IPS-11a (cell line): Measurements from ENCODE around the gene ARID5B.
"Not testable (repeated sequence)": the region's sequence is repeated elsewhere in the genome, so short reads cannot be mapped to it uniquely, and the experiment has no call there.

Source experiments
- H3K4me3 ChIP-seq: one replicate; pipeline ENCODE4 v1.5.1; 2013; ENCODE audit warnings: low read depth, low read length, control low read depth

The ARID5B gene

DNA sequence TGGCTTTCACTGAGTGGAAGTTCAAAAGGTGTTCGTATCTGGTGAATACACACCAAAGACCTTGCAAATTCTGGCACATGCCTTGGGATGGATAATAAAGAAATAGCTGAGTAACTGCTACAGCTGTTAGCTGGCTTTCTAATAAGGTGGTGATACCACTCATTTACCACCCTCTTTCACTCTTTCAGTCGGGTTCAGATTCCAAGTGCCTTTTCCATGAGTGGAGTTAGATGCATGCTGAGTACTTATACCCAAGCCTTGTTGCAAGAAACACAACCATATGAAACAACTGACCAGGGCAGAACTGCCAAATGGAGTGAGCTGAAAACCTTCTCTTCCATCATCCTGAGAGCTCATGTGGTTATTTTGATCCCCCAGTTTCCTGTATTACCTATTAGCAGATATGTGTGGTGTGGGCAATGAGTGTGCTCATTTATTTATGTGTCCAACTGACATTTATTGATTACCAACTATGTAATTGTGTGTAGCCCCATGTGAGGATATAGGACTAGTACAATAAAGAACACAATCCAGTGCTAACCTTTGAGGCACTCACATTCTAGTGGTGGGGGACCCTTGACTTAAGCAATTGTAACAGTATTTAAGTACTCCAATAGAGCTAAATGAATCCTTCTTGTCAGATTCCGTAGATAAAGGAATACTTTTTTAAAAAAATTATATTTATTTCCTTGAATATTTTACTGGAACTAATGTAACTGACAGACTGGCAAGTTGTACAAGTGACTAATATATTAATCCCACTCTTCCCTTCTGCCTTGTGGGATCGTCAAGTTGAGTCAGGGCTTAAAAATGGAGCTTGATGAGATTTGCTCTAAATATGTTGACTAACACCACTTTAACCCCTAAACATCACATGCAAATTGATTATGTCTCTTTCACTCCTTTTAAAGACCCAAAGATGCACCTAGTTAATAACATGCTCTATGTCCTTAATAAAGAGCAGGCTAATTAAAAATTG is 124.7 kb downstream of the ARID5B start:
- no peak overlapping the region for H3K4me3 ChIP-seq

DNA sequence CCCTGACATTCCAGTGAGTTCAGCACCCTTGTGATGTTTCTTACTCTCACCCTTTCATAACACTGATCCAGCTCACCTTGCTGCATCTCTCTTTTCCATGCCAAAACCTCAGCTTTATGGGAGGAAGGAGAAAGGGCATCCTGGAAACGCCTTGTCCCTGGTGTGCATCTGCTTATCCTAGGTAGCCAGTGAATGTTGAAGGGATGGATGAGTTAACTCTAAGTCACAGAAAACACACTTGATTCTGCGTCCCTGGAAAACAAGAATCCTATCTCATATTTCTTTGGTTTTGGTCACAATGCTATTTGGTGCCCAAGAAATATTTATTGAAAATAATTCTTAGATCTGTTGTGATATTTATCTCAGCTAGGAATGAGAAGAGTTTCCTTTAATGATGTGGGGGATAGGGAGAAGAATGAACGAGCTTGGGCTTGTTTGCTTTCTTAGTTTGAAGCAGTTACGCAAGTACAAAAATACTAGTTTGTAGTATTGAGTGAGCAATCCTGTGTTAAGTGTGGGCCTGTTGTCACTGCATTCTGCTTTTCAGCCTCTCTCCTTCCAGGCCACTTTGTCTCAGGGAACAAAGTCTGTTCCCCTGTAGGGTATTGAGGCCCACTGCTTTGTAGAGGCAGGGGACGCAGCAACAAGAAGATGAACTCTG is 126.5 kb downstream of the ARID5B start:
- H3K4me3 ChIP-seq: no peak overlapping the region

DNA sequence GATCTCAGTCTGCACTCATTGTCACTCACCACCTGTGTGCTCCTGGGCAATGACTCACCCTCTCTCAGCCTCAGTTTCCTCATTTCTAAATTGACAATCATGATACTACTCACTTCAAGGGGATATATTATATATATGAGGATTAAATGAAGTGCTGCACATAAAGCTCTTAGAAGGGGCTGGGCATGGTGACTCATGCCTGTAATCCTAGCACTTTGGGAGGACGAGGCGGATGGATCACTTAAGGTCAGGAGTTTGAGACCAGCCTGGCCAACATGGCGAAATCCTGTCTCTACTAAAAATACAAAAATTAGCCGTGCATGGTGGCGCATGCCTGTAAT is 127.0 kb downstream of the ARID5B start:
- H3K4me3 ChIP-seq: not testable (repeated sequence)

GRCh38 chr10:62029401-62029800 is 127.9 kb downstream of the ARID5B start:
- no peak overlapping the region for H3K4me3 ChIP-seq

- H3K4me3 ChIP-seq: no peak overlapping the region
Measured at GRCh38 chr10:62031507-62031906, 130.0 kb downstream of the ARID5B start.

DNA sequence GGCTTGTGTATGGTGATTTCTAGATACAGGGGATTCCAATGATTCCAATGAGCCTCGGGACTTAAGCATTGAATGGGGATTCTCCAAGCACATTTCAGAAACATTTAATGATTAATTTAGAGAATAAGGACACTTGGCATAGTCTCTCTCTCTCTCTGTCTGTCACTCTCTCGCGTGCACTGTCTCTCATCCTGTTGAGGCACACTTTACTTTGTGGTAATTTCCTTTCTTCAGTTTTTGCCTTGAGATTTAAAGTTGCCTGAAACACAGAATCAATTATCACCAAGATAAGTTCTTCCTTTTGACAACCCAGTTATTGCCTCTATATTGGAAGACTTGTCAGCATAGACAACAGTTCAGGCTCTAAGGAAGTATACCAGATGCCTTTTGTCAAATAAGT is 131.6 kb downstream of the ARID5B start:
- H3K4me3 ChIP-seq: no peak overlapping the region

GRCh38 chr10:62034096-62034640 is 132.7 kb downstream of the ARID5B start:
- no peak overlapping the region for H3K4me3 ChIP-seq

DNA sequence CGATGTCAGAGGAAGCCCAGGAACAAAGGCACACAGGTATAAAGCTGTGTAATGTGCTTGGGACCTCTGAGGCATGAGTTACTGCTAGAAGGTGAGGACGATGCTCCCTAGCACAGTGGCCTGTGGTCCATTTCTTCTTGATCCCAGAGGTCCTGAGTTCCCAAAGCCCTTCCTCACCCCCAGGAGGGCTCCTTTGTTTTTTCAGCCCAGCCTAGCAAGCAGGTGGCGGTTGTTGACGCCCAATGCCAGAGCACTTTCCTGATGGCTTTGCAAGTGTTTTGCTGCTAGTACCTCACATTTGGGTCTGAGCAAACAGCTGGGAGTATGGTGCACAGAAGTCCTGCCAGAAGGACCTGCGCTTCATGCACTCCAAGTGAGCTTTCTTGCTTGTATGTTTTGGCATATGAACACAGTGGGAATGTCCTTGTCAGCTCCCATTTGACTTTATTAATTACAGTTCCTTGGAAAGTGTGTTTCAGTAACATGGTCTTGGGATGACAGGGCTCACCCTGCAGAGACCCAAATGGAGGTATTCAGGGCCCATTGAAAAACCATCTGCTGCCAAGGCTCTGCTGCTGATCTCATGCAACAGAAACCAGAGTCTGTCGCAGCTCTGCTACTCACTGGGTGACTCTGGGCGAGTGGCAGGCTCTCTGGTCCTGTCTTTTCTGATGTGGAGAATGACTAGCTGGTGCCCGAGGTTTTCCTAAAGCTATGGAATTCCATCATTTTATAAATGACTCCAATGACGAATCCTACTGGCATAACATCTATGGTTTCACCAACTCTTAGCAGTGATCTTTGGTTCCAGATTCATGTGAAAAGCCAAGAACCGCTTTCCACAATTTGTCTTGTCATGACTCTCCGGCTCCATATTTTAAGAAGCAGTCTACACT is 134.9 kb downstream of the ARID5B start:
- H3K4me3 ChIP-seq: no peak overlapping the region

DNA sequence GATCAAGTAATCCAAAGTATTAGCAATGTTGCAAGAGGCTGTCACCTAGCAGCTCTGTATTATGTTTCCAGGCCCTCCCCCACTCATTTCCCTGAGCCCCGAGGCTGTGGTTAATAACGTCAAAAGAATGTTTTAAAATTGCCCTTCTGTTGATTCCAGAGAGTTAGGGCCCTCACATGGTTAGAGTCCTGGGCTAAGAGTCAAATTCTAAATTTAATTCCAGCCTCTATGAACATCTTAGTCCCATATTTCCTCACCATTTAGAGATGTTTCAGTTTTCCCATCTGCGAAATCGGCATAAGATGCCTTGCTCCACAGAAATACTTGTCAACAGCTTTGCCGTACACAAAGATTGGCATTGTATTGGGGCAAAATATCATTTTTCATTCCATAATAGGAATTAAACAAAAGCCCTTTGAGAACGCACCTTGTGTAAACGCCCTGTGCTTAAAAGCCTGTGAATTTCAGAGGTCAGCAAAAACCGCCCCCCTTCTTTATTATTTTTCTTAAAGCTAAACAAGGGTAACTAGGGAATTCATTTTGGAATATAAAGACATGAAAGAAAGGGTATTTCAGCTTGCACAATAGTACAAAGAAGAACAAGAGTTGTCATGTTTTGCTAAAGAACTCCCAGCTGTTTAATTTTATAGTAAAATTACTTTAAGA is 135.8 kb downstream of the ARID5B start:
- no peak overlapping the region for H3K4me3 ChIP-seq

GRCh38 chr10:62037890-62038608 is 136.6 kb downstream of the ARID5B start:
- H3K4me3 ChIP-seq: no peak overlapping the region

DNA sequence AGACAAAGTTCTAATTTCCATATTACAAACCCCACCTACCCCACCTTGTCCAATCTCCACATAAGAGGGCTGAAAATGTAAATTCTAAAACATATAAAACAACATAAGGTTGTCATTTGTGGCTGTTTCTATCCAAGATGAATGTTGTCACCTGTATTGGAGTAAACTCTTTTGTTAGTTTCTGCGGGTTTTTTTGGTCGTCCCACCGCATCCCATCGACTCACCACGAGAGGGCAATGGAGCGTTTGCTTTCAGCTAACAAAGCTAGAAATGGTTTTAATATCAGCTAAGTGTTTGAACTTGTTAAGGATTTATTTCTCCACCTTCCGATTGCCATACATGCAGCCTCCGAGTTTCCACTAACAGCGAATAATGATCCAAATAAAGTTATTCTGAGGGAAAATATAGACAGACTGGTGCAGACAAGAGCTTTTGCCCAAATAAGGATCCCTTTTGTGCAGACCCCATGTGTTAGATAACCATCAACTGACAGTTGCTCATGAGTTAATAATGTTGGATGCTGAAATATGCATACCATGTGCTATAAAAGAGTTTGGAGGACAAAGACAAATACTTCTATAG is 137.2 kb downstream of the ARID5B start:
- no peak overlapping the region for H3K4me3 ChIP-seq

DNA sequence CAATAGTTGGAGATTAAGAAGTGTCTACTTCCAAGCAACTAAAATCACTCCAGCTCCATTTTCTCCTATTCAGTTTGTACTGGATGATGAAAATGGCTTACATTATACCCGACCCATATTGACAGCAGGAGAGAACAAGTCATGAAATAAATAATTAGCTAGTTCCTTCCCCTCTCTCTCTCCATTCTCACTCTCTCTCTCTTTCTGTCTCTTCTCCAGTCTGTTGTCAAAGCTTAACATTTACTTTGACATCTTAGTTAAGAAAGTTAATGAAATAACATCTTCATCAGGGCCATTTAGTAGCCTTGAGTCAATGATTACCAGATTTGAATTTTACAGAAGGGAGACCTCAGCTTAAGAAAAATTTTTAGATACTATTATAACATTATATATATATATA is 138.5 kb downstream of the ARID5B start:
- no peak overlapping the region for H3K4me3 ChIP-seq

DNA sequence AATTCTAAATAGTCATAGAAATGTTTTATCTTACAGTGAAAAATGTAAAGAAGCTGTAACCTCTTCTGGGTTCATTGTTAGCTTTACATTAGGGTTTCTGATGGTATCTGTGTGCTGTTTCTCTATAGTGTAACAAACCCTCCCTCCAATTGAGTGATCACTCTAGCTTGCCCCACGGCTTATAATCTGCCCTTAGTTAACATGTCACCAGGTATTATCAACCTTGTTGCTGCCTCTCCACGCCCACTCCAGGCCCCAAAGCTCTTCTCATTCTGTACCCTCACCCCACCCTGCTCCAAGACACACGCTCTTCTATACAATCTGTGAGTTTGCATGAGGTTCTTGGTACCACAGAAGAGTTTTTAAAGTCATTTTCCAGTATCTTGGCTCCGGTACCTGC is 139.4 kb downstream of the ARID5B start:
- H3K4me3 ChIP-seq: no peak overlapping the region

DNA sequence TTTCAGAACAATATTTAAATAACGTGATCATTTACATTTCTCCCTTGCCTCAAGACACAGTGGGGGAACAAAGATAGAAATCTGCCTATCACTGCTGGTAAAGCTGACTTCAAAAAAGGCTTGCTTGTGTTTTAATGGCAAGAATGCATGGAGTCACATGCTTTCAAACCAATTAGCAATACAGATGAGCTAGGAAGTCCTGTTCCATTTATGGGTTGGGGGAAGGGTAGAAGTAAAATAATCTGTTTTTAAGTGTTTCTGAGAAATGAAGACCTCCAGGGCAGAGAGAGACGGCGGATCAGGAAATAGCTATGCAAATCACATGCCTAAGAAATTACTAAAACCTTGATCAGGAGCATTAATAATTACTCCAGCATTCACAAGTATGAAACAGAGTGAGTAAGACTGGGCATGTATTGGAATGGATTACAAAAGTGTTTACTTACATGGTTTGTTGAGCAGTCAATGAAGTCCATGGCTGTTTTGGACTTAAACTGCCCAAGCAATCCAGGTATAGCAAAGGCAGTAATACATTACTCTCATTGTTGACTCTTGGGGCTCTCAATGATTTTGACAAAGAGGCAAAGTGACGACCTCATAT is 142.0 kb downstream of the ARID5B start:
- no peak overlapping the region for H3K4me3 ChIP-seq

- no peak overlapping the region for H3K4me3 ChIP-seq
Measured at GRCh38 chr10:62044566-62044965, 143.1 kb downstream of the ARID5B start.

DNA sequence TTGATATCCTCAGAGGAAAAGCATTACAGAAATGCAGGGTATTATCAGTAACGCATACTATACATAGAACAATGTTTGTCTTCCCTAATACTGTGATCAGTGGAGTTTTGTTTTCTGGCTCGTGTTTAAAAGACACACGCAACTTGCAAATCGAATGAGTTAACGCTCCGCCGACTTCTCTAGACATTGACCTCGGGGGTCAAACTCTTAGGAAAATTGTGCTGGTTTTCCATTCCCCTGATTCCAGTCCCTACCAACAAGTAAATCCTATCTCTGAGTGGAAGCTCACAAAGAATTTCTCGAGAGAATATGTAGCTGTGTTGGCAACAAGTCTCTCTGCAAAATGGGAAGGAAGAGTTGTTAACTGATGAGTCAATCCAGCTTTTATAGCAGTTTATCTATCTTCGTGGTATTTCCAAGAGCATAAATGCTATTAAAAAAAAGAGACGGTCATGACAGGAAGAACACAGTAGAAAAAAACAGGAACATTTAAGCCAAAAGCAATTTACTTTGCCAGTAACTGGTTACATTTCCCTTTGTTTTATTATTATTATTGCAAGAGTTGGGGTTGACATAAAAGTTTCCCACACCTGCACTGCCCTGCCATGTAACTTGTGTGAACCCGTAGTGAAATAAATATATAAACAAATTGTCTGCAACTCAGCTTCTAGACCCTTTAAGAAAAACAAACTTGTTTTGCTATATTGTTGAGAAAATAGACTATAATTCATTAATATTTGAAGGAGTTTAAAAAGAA is 144.4 kb downstream of the ARID5B start:
- H3K4me3 ChIP-seq: no peak overlapping the region

DNA sequence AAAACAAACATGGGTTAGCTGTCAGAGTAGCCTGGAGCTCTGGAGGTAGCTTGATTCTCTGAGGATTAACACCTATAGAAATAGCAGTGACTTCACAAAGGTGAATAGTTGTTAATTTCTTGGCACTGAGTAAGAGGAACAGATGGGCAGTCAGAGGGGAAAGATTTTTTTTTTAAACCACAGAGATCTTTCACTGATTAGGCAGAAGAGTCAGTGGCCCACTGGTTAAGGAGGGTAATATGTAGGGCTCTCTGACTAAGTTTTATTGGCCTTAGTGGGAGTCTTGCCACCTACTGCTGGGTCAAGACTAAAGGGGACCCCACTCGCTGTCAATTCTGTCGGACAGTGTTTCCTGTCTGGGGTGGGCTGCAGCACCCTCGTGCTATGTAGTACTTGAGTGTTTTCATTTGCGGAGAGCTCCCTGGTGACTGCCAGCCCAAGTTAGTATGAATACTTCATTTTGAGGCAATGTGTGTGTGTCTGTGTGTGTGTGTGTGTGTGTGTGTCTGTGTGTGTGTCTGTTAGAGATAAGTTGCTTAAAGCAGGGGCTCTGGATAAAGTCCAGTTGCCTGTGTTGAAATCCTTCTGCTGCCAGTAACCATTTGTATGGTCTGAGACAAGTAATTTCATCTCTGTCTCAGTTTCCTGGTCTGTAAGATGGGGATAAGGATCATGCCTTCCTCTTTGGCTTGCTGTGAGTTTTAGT is 145.2 kb downstream of the ARID5B start:
- H3K4me3 ChIP-seq: no peak overlapping the region
